Sigmoid colon (tissue), 7 donors: Measurements from ENCODE around the gene ZFAND3. TPM values are rescaled to one million over a fixed set of nuclear protein-coding genes. Genes with fewer than 3 reads are reported as not detected.

Experiments used
- DNase-seq: peaks from one replicate; pipeline ENCODE4 v3.0.0-alpha.2; 2019
- H3K27ac ChIP-seq, 4 donors: fragments of 200-600 bp; sonication (generic); one replicate each; pipeline ENCODE4 v1.5.1; 2016 to 2019; ENCODE audit warnings: mild to moderate bottlenecking in 1 of 4
- H3K27me3 ChIP-seq, 3 donors: fragments of 200-600 bp; sonication (generic); one replicate each; pipeline ENCODE4 v1.5.1; 2019; ENCODE audit warnings: mild to moderate bottlenecking in 1 of 3
- H3K36me3 ChIP-seq, 4 donors: fragments of 200-600 bp; sonication (generic); one replicate each; pipeline ENCODE4 v1.5.1; 2016 to 2019
- H3K4me1 ChIP-seq, 4 donors: fragments of 200-600 bp; sonication (generic); one replicate each; pipeline ENCODE4 v1.5.1; 2017 to 2019
- H3K4me3 ChIP-seq, 4 donors: fragments of 200-600 bp; sonication (generic); one replicate each; pipeline ENCODE4 v1.5.1; 2017 to 2019; ENCODE audit warnings: mild to moderate bottlenecking in 2 of 4, moderate library complexity in 1 of 4
- H3K9me3 ChIP-seq, 4 donors: fragments of 200-600 bp in 3 of 4; sonication (generic) in 3 of 4; one replicate each; pipeline versions ENCODE4 v1.5.1 to v1.6.1; 2013 to 2019
- EP300 ChIP-seq, 4 donors: sonication (generic); formaldehyde crosslinking; IDR thresholded peaks; one replicate each; pipeline ENCODE4 v1.6.1; 2017; ENCODE audit warnings: antibody characterized with exemption in 4 of 4
- POLR2A ChIP-seq, 2 donors: fragments of 450-650 bp; IDR thresholded peaks; one replicate each; pipeline ENCODE4 v1.6.1; 2016; ENCODE audit warnings: antibody characterized with exemption in 2 of 2, mild to moderate bottlenecking in 2 of 2, moderate library complexity in 2 of 2
- POLR2AphosphoS5 ChIP-seq, 4 donors: sonication (generic); formaldehyde crosslinking; IDR thresholded peaks; one replicate each; pipeline ENCODE4 v1.6.1; 2017; ENCODE audit warnings: antibody characterized with exemption in 4 of 4
- WGBS, 2 donors: extraction: QIAGEN DNeasy Blood & Tissue Kit; methylation state at CpG; one replicate each; pipeline ENCODE4 v1.1.7; 2013; 5-methylcytosine and 5-hydroxymethylcytosine counted together
- intact Hi-C: fragments of 100-400 bp; cut with DNase I; formaldehyde crosslinking; loops from one replicate; pipeline ENCODE4 v1.15.1; 2023
- polyA plus RNA-seq, 3 donors: library from polyadenylated mRNA; stranded (reverse); fragments of 200-250 nt; gene quantifications; one replicate each; pipeline ENCODE4 v1.2.3, GENCODE V29; 2013
- total RNA-seq, 4 donors: library from RNA; depleted of rRNA; stranded (reverse); fragments of >200 nt; gene quantifications; one replicate each; pipeline ENCODE4 v1.1.0, GENCODE V29; 2016
- TF ChIP-seq, protein P1 (sequence below), 4 experiments: fragments of 450-650 bp in 3 of 4; fragments of 200-600 bp in 1 of 4; IDR thresholded peaks; one replicate each; pipeline ENCODE4 v1.5.1; 2016 to 2019; ENCODE audit warnings: antibody characterized with exemption in 4 of 4, mild to moderate bottlenecking in 3 of 4, moderate library complexity in 2 of 4
- donor health status: healthy with polysubstance abuse.
- donor health status: Bipolar disorder and iron deficiency.
- donor health status: healthy.

The ZFAND3 gene
- total and polyA plus RNA-seq, 7 donors: 32.4 to 54.8 (median 39.0) TPM

DNA sequence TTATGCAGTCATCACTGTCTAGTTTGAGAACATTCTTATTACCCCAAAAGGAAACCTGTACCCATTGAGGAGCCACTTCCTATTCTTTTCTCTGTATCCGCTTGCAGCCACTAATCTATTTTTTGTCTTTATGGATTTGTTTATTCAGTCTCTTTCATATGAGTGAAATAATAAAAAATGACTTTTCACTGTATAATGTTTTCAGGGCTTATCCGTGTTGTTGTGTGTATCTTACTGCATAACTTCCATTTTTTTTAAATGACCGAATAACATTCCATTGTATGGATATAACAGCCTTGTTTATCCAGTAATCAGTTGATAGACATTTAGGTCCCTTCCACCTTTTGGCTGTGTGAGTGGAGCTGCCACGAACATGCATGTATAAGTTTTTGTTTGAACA, 86.6 kb downstream of the ZFAND3 start:
- H3K4me1 ChIP-seq: peaks cover 0 to 38% (median 25%) of the 10 kb centered on the region in 4 donors
- 88 to 93% methylated on average over 4 of the region's 4 CpGs for WGBS, 2 donors
- no peaks in the 10 kb centered on the region for H3K27me3 ChIP-seq
- intact Hi-C loops: no loop called here
- no peak overlapping the region for H3K27ac ChIP-seq
- no peak overlapping the region for H3K4me3 ChIP-seq
- no peak for DNase-seq
- H3K36me3 ChIP-seq: no peaks in the 10 kb centered on the region
- TF ChIP-seq, protein P1, sequence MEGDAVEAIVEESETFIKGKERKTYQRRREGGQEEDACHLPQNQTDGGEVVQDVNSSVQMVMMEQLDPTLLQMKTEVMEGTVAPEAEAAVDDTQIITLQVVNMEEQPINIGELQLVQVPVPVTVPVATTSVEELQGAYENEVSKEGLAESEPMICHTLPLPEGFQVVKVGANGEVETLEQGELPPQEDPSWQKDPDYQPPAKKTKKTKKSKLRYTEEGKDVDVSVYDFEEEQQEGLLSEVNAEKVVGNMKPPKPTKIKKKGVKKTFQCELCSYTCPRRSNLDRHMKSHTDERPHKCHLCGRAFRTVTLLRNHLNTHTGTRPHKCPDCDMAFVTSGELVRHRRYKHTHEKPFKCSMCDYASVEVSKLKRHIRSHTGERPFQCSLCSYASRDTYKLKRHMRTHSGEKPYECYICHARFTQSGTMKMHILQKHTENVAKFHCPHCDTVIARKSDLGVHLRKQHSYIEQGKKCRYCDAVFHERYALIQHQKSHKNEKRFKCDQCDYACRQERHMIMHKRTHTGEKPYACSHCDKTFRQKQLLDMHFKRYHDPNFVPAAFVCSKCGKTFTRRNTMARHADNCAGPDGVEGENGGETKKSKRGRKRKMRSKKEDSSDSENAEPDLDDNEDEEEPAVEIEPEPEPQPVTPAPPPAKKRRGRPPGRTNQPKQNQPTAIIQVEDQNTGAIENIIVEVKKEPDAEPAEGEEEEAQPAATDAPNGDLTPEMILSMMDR (IDR thresholded peaks at IDR 0.05): no peak
- TF ChIP-seq EP300 (IDR thresholded peaks at IDR 0.05) (no peak), POLR2A (IDR thresholded peaks at IDR 0.05) (no peak), POLR2AphosphoS5 (IDR thresholded peaks at IDR 0.05) (no peak)
- H3K9me3 ChIP-seq: no peaks in the 10 kb centered on the region

DNA sequence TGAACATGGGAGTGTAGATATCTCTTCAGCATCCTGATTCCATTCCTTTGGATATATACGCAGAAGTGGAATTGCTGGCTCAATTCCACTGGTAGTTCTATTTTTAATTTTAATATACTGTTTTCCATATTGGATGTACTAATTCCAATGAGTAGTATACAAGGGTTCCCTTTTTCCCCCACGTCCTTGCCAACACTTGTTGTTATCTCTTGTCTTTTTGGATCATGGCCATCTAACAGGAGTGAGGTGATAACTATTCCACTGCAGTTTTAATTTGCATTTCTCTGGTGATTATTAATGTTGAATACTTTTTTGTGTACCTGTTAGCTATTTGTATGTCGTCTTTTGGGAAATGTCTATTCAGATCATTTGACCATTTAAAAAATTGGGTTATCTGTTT, 91.5 kb downstream of the ZFAND3 start:
- H3K36me3 ChIP-seq: peaks cover 0 to 2% (median 0%) of the 10 kb centered on the region in 4 donors
- H3K4me3 ChIP-seq: no peak overlapping the region
- H3K4me1 ChIP-seq: peaks cover 0 to 37% (median 12%) of the 10 kb centered on the region in 4 donors
- H3K9me3 ChIP-seq: no peaks in the 10 kb centered on the region
- intact Hi-C loops: no loop called here
- no peaks in the 10 kb centered on the region for H3K27me3 ChIP-seq
- WGBS, 2 donors: 94 to 95% methylated on average over 3 of the region's 3 CpGs
- DNase-seq: no peak
- TF ChIP-seq POLR2AphosphoS5 (IDR thresholded peaks at IDR 0.05) (no peak), POLR2A (IDR thresholded peaks at IDR 0.05) (no peak), EP300 (IDR thresholded peaks at IDR 0.05) (no peak)
- TF ChIP-seq, protein P1 (IDR thresholded peaks at IDR 0.05): no peak
- H3K27ac ChIP-seq: no peak overlapping the region

- Histone ChIP-seq H3K9me3 (no peaks in the 10 kb centered on the region), H3K27ac (no peak overlapping the region), H3K4me1 (peaks cover 0 to 43% (median 11%) of the 10 kb centered on the region in 4 donors), H3K36me3 (peaks cover 0 to 9% (median 0%) of the 10 kb centered on the region in 4 donors), H3K27me3 (no peaks in the 10 kb centered on the region), H3K4me3 (no peak overlapping the region)
- TF ChIP-seq, protein P1 (IDR thresholded peaks at IDR 0.05): no peak
- TF ChIP-seq POLR2A (IDR thresholded peaks at IDR 0.05) (no peak), POLR2AphosphoS5 (IDR thresholded peaks at IDR 0.05) (no peak), EP300 (IDR thresholded peaks at IDR 0.05) (no peak)
- intact Hi-C loops: no loop called here
- DNase-seq: no peak
- WGBS, 2 donors: 83% methylated on average over 1 of the region's 1 CpG
Measured at GRCh38 chr6:37913210-37913609, 93.7 kb downstream of the ZFAND3 start.

GRCh38 chr6:37915463-37915862, 95.9 kb downstream of the ZFAND3 start:
- TF ChIP-seq POLR2AphosphoS5 (IDR thresholded peaks at IDR 0.05) (no peak), EP300 (IDR thresholded peaks at IDR 0.05) (no peak), POLR2A (IDR thresholded peaks at IDR 0.05) (no peak)
- TF ChIP-seq, protein P1 (IDR thresholded peaks at IDR 0.05): no peak
- intact Hi-C loops: no loop called here
- DNase-seq: no peak
- H3K27me3 ChIP-seq: no peaks in the 10 kb centered on the region
- H3K4me3 ChIP-seq: no peak overlapping the region
- 95% methylated on average over 3 of the region's 3 CpGs for WGBS, 2 donors
- no peak overlapping the region for H3K27ac ChIP-seq
- peaks cover 0 to 40% (median 15%) of the 10 kb centered on the region in 4 donors for H3K4me1 ChIP-seq
- peaks cover 0 to 9% (median 0%) of the 10 kb centered on the region in 4 donors for H3K36me3 ChIP-seq
- H3K9me3 ChIP-seq: no peaks in the 10 kb centered on the region

DNA sequence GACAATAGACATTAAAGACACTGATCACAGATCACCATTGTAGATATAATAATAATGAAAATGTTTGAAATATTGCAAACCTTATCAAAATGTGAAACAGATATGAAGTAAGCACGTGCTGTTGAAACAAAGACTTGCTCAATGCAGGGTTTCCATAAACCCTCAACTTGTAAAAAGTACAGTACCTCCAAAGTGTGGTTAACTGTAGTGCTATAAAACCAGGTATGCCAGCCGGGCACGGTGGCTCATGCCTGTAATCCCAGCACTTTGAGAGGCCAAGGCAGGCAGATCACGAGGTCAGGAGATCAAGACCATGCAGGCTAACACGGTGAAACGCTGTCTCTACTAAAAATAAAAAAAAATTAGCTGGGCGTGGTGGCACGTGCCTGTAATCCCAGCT, 96.6 kb downstream of the ZFAND3 start:
- 30 to 78% methylated on average over 8 of the region's 8 CpGs for WGBS, 2 donors
- Histone ChIP-seq H3K9me3 (no peaks in the 10 kb centered on the region), H3K4me3 (no peak overlapping the region), H3K27ac (no peak overlapping the region), H3K36me3 (peaks cover 0 to 9% (median 0%) of the 10 kb centered on the region in 4 donors), H3K4me1 (peaks cover 0 to 36% (median 13%) of the 10 kb centered on the region in 4 donors), H3K27me3 (no peaks in the 10 kb centered on the region)
- no peak for TF ChIP-seq EP300 (IDR thresholded peaks at IDR 0.05)
- no peak for TF ChIP-seq POLR2AphosphoS5 (IDR thresholded peaks at IDR 0.05)
- no peak for TF ChIP-seq POLR2A (IDR thresholded peaks at IDR 0.05)
- TF ChIP-seq, protein P1 (IDR thresholded peaks at IDR 0.05): no peak
- intact Hi-C loops: no loop called here
- no peak for DNase-seq
